A549 (cell line): ENCODE data around the gene HSP90AA1. TPM values are rescaled to one million over a fixed set of nuclear protein-coding genes. Genes with fewer than 3 reads are reported as not detected.

Experiments used
- ATAC-seq, 2 experiments: fragments of 200-7000 bp in 1 of 2; fragments of >200 bp in 1 of 2; cut with Nextera tagmentation in 1 of 2; cut with Tn5 transposase in 1 of 2; 3 replicates each; pipeline versions ENCODE4 v1.8.0 to v1.9.1; 2018 to 2020; ENCODE audit warnings: mild to moderate bottlenecking in 1 of 2, moderate library complexity in 1 of 2
- CTCF ChIA-PET: fragments of 300-600 bp; sonication (Branson Sonifier 250); formaldehyde crosslinking; extraction: SDS; loops from one replicate; lab custom pipeline; 2021; ENCODE audit warnings: antibody characterized with exemption, inconsistent platforms; lab: Yijun Ruan, JAX
- POLR2A ChIA-PET: fragments of 350-600 bp; formaldehyde crosslinking; extraction: SDS; loops from one replicate; lab custom pipeline; 2021; ENCODE audit warnings: antibody characterized with exemption, inconsistent platforms; lab: Yijun Ruan, JAX
- DNase-seq, 2 experiments: peaks; one replicate each; pipeline versions ENCODE4 v3.0.0 to v3.0.0-alpha.2; 2011 to 2016; ENCODE audit warnings: low read depth in 1 of 2, low spot score in 1 of 2
- FAIRE-seq: peaks from 2 replicates; lab custom pipeline; 2011; peaks lifted over from hg19 to GRCh38; lab: Jason Lieb, UNC
- H3K27ac ChIP-seq, 2 experiments: fragments of >200 bp; sonication (Bioruptor Twin); formaldehyde crosslinking; 3 replicates each; pipeline ENCODE4 v1.5.1; 2016 to 2017
- H3K4me1 ChIP-seq: fragments of >200 bp; sonication (Bioruptor Twin); formaldehyde crosslinking; 3 replicates; pipeline ENCODE4 v1.6.1; 2016
- H3K4me2 ChIP-seq: fragments of >200 bp; sonication (Bioruptor Twin); formaldehyde crosslinking; 3 replicates; pipeline ENCODE4 v1.6.1; 2016
- H3K4me3 ChIP-seq: fragments of >200 bp; sonication (Bioruptor Twin); formaldehyde crosslinking; 3 replicates; pipeline ENCODE4 v1.5.1; 2016
- H3K9me3 ChIP-seq: fragments of >200 bp; sonication (Bioruptor Twin); formaldehyde crosslinking; 3 replicates; pipeline ENCODE4 v1.6.1; 2016
- BHLHE40 ChIP-seq: IDR thresholded peaks from 2 replicates; pipeline ENCODE4 v1.6.1; 2012; ENCODE audit warnings: low read depth, low read length, inconsistent platforms
- CBX2 ChIP-seq: fragments of 200-600 bp; sonication (generic); IDR thresholded peaks from 2 replicates; pipeline ENCODE4 v1.6.1; 2016; ENCODE audit warnings: low read depth, mild to moderate bottlenecking, borderline replicate concordance
- CBX8 ChIP-seq: fragments of 200-600 bp; sonication (generic); IDR thresholded peaks from 2 replicates; pipeline ENCODE4 v1.6.1; 2016
- EP300 ChIP-seq, 2 experiments: fragments of >200 bp; sonication (Bioruptor Twin); formaldehyde crosslinking; IDR thresholded peaks; 2 replicates in 1 of 2; 3 replicates in 1 of 2; pipeline ENCODE4 v1.6.1; 2016 to 2017
- ESRRA ChIP-seq: fragments of 150-350 bp; IDR thresholded peaks from 2 replicates; pipeline ENCODE4 v1.6.1; 2014; ENCODE audit warnings: mild to moderate bottlenecking, low read length, borderline replicate concordance
- FOSL2 ChIP-seq, 2 experiments: fragments of 450-650 bp in 1 of 2; fragments of >200 bp in 1 of 2; sonication (Bioruptor Twin) in 1 of 2; formaldehyde crosslinking; IDR thresholded peaks; 2 replicates each; pipeline versions ENCODE4 v1.5.0 to v1.6.1; 2016 to 2020; ENCODE audit warnings: mild to moderate bottlenecking in 1 of 2, moderate library complexity in 1 of 2
- GATA3 ChIP-seq: IDR thresholded peaks from 2 replicates; pipeline ENCODE4 v1.6.1; 2012; ENCODE audit warnings: borderline replicate concordance
- HDAC2 ChIP-seq: fragments of 200-600 bp; sonication (generic); IDR thresholded peaks from 2 replicates; pipeline ENCODE4 v1.6.1; 2016
- HOXA7 ChIP-seq: fragments of 250-450 bp; sonication (Bioruptor Pico); IDR thresholded peaks from 2 replicates; pipeline ENCODE4 v1.5.0; 2020; ENCODE audit warnings: mild to moderate bottlenecking, moderate library complexity
- HOXB5 ChIP-seq: fragments of 250-450 bp; sonication (Bioruptor Pico); IDR thresholded peaks from 2 replicates; pipeline ENCODE4 v1.5.0; 2020; ENCODE audit warnings: mild to moderate bottlenecking, moderate library complexity
- JUN ChIP-seq, 2 experiments: fragments of >200 bp; sonication (Bioruptor Twin); formaldehyde crosslinking; IDR thresholded peaks; 2 replicates in 1 of 2; 3 replicates in 1 of 2; pipeline ENCODE4 v1.6.1; 2016 to 2017
- MAZ ChIP-seq: fragments of 150-350 bp; IDR thresholded peaks from 2 replicates; pipeline ENCODE4 v1.6.1; 2014; ENCODE audit warnings: antibody characterized with exemption, low read depth, low read length, borderline replicate concordance
- MYC ChIP-seq: IDR thresholded peaks from 2 replicates; pipeline ENCODE4 v1.6.1; 2012; ENCODE audit warnings: mild to moderate bottlenecking, inconsistent platforms, low read length, improper control_type of control experiment, borderline replicate concordance
- NPAS2 ChIP-seq: fragments of 250-450 bp; sonication (Bioruptor Pico); IDR thresholded peaks from 2 replicates; pipeline ENCODE4 v1.8.0; 2022; ENCODE audit warnings: mild to moderate bottlenecking, moderate library complexity, borderline replicate concordance
- NR3C1 ChIP-seq: fragments of >200 bp; sonication (Bioruptor Twin); formaldehyde crosslinking; IDR thresholded peaks from 3 replicates; pipeline ENCODE4 v1.6.1; 2017
- PHF8 ChIP-seq: fragments of 200-600 bp; sonication (generic); IDR thresholded peaks from 2 replicates; pipeline ENCODE4 v1.6.1; 2016; ENCODE audit warnings: low read depth, mild to moderate bottlenecking, antibody characterized with exemption, moderate library complexity, borderline replicate concordance
- POLR2AphosphoS2 ChIP-seq: conservative IDR thresholded peaks from 2 replicates; pipeline ENCODE4 v1.6.1; 2012; ENCODE audit warnings: low read length, improper control_type of control experiment, inconsistent platforms
- RAD21 ChIP-seq, 2 experiments: fragments of >200 bp in 1 of 2; sonication (Bioruptor Twin) in 1 of 2; formaldehyde crosslinking in 1 of 2; IDR thresholded peaks in 1 of 2; conservative IDR thresholded peaks in 1 of 2; 2 replicates in 1 of 2; 3 replicates in 1 of 2; pipeline ENCODE4 v1.6.1; 2012 to 2018; ENCODE audit warnings: inconsistent platforms in 1 of 2
- RFX5 ChIP-seq: fragments of 450-650 bp; IDR thresholded peaks from 2 replicates; pipeline ENCODE4 v1.7.1; 2014; ENCODE audit warnings: antibody characterized with exemption, mild to moderate bottlenecking, moderate library complexity
- RNF2 ChIP-seq: fragments of 200-600 bp; sonication (generic); IDR thresholded peaks from 2 replicates; pipeline ENCODE4 v1.6.1; 2016; ENCODE audit warnings: low read depth, mild to moderate bottlenecking, antibody characterized with exemption, moderate library complexity, borderline replicate concordance
- SMC3 ChIP-seq: fragments of >200 bp; sonication (Bioruptor Twin); formaldehyde crosslinking; IDR thresholded peaks from 3 replicates; pipeline ENCODE4 v1.6.1; 2018; ENCODE audit warnings: inconsistent platforms
- WGBS: methylation state at CpG from one replicate; pipeline ENCODE4 v1.1.6; 2017; ENCODE audit errors: missing lambda C conversion rate; 5-methylcytosine and 5-hydroxymethylcytosine counted together
- polyA plus RNA-seq, 4 experiments: library from polyadenylated mRNA; depleted of rRNA in 3 of 4; stranded (reverse); fragments of >200 nt; fragmentation: RNase III in 1 of 4; extraction: RNeasy Plus Mini Kit Qiagen cat#74134 plus additional on column Dnase treatment in 1 of 4; gene quantifications; 2 replicates in 3 of 4; 3 replicates in 1 of 4; pipeline ENCODE4 v1.2.3, GENCODE V29; 2011 to 2017
- TF ChIP-seq, protein P1 (sequence below): fragments of 450-650 bp; IDR thresholded peaks from 2 replicates; pipeline ENCODE4 v1.6.1; 2014; ENCODE audit warnings: antibody characterized with exemption
- TF ChIP-seq, protein P2 (sequence below): fragments of >200 bp; sonication (Bioruptor Twin); formaldehyde crosslinking; IDR thresholded peaks from 2 replicates; pipeline ENCODE4 v1.6.1; 2016
- TF ChIP-seq, protein P3 (sequence below): fragments of 250-450 bp; sonication (Bioruptor Pico); IDR thresholded peaks from 2 replicates; pipeline ENCODE4 v1.5.0; 2020; ENCODE audit warnings: low read depth, mild to moderate bottlenecking, moderate library complexity
- TF ChIP-seq, protein P4 (sequence below): fragments of >200 bp; sonication (Bioruptor Twin); formaldehyde crosslinking; IDR thresholded peaks from 3 replicates; pipeline ENCODE4 v1.5.1; 2016
- TF ChIP-seq, protein P5 (sequence below): IDR thresholded peaks from 2 replicates; pipeline ENCODE4 v1.6.1; 2012
- TF ChIP-seq, protein P6 (sequence below): fragments of 250-450 bp; sonication (Bioruptor Pico); IDR thresholded peaks from 2 replicates; pipeline ENCODE4 v1.5.0; 2021; ENCODE audit warnings: mild to moderate bottlenecking, moderate library complexity, borderline replicate concordance

Gene HSP90AA1
- polyA plus RNA-seq, 2 of the 4 experiments (the other 2 are of a cell fraction): 1,087 to 1,864 TPM

DNA sequence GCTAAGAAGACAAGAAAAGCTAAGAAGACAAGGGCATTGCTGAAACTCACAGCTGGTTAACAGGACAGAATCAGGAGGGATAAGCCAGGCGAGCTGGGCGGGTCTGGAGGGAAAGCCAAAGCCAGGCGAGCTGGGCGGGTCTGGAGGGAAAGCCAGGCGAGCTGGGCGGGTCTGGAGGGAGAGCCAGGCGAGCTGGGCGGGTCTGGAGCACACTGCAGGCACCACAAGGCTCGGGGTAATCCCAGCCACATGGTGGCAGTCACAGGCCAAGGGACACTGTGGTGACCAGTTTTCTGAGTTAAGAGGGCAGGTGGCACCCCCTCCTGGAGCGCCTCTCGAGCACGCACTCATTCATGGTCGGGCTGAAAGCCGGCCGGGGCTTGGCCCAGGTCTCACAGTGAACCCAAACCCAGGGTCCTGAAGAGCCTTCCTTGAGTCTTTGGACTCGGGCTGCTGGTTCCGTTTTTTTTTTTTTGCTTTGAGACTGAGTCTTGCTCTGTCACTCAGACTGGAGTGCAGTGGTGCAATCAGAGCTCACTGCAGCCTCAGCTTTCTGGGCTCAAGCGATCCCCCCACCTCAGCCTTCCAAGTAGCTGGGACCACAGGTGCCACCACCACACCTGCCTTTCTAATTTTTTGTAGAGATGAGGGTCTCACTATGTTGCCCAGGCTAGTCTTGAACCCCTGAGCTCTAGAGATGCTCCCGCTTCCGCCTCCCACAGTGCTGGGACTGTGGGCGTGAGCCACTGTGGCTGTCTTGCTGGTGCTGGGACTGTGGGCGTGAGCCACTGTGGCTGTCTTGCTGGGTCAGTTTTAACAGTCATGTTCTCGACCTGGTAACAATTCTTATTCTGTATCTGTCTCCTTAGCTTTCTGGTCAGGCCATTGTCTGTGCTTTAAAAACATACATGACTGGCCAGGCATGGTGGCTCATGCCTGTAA, 40.2 kb downstream of the HSP90AA1 start:
- peak; percentile 42; the same call in 2 of the 3 replicates for TF ChIP-seq SMC3
- no peak for TF ChIP-seq EP300 (IDR thresholded peaks at IDR 0.05)
- no peak for TF ChIP-seq BHLHE40
- TF ChIP-seq RAD21 (conservative IDR thresholded peaks at IDR 0.05 in 1 of 2, IDR thresholded peaks at IDR 0.05 in 1 of 2): peak; percentile 38 to 58; a peak in 4 of 5 replicates
- TF ChIP-seq HOXB5 (CRISPR knock-in tag): no peak
- no peak for TF ChIP-seq RFX5
- TF ChIP-seq, protein P1, sequence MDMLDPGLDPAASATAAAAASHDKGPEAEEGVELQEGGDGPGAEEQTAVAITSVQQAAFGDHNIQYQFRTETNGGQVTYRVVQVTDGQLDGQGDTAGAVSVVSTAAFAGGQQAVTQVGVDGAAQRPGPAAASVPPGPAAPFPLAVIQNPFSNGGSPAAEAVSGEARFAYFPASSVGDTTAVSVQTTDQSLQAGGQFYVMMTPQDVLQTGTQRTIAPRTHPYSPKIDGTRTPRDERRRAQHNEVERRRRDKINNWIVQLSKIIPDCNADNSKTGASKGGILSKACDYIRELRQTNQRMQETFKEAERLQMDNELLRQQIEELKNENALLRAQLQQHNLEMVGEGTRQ: no peak
- TF ChIP-seq, protein P2, sequence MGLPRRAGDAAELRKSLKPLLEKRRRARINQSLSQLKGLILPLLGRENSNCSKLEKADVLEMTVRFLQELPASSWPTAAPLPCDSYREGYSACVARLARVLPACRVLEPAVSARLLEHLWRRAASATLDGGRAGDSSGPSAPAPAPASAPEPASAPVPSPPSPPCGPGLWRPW: no peak
- no peak for TF ChIP-seq CBX2
- TF ChIP-seq FOSL2 (IDR thresholded peaks at IDR 0.05): no peak
- TF ChIP-seq FOSL2 (CRISPR knock-in tag; IDR thresholded peaks at IDR 0.05): no peak
- no peak for TF ChIP-seq MAZ
- TF ChIP-seq, protein P3, sequence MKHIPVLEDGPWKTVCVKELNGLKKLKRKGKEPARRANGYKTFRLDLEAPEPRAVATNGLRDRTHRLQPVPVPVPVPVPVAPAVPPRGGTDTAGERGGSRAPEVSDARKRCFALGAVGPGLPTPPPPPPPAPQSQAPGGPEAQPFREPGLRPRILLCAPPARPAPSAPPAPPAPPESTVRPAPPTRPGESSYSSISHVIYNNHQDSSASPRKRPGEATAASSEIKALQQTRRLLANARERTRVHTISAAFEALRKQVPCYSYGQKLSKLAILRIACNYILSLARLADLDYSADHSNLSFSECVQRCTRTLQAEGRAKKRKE: no peak
- TF ChIP-seq, protein P4, sequence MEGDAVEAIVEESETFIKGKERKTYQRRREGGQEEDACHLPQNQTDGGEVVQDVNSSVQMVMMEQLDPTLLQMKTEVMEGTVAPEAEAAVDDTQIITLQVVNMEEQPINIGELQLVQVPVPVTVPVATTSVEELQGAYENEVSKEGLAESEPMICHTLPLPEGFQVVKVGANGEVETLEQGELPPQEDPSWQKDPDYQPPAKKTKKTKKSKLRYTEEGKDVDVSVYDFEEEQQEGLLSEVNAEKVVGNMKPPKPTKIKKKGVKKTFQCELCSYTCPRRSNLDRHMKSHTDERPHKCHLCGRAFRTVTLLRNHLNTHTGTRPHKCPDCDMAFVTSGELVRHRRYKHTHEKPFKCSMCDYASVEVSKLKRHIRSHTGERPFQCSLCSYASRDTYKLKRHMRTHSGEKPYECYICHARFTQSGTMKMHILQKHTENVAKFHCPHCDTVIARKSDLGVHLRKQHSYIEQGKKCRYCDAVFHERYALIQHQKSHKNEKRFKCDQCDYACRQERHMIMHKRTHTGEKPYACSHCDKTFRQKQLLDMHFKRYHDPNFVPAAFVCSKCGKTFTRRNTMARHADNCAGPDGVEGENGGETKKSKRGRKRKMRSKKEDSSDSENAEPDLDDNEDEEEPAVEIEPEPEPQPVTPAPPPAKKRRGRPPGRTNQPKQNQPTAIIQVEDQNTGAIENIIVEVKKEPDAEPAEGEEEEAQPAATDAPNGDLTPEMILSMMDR: peak; percentile 36
- TF ChIP-seq HDAC2: no peak
- no peak for TF ChIP-seq POLR2AphosphoS2
- TF ChIP-seq, all 56 proteins: peak for 3
- CTCF ChIA-PET: interaction anchor here (0.6 to 2.4 kb wide), 14 partner anchors 8 to 1664 kb away, joined by 3 to 15 read pairs (median 4); no protein-coding TSS in a partner anchor
- no peaks in the 10 kb centered on the region for H3K4me1 ChIP-seq
- no peaks in the 10 kb centered on the region for H3K9me3 ChIP-seq
- H3K27ac ChIP-seq: no peak overlapping the region
- 73% methylated on average over 23 of the region's 23 CpGs for WGBS
- POLR2A ChIA-PET: interaction anchor here (0.7 to 1.4 kb wide), 2 partner anchors 41 to 43 kb away, joined by 3 read pairs; no protein-coding TSS in a partner anchor
- no peak overlapping the region for H3K4me3 ChIP-seq
- ATAC-seq (peak; percentile 77 to 87), FAIRE-seq (no peak), DNase-seq (peak; percentile 58 to 81)
- no peak overlapping the region for H3K4me2 ChIP-seq

DNA sequence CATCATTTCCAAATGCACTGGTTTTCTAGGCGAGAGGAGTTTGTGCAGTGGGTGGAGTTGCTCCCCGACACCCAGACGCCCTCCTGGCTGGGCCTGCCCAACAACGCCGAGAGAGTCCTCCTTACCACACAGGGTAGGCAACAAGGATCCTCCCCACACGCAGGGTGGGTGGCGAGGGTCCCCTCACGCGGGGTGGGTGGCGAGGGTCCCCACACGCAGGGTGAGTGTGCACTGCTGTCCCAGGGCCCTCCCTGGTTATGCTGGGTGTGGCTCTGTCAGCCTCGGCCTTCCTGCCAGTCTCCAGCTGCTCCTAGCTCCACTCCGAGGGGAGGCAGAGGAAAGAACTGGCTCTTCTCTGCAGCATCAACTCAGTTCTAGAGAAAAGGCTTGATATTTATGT, 42.3 kb downstream of the HSP90AA1 start:
- POLR2A ChIA-PET: no interaction called here
- H3K4me2 ChIP-seq: no peak overlapping the region
- H3K9me3 ChIP-seq: no peaks in the 10 kb centered on the region
- CTCF ChIA-PET: interaction anchor here (0.7 to 3.0 kb wide), 6 partner anchors 10 to 84 kb away, joined by 3 to 11 read pairs (median 4); no protein-coding TSS in a partner anchor
- ATAC-seq: no peak
- WGBS: 88% methylated on average over 12 of the region's 13 CpGs
- H3K4me3 ChIP-seq: no peak overlapping the region
- H3K27ac ChIP-seq: no peak overlapping the region
- no peak for DNase-seq
- no peaks in the 10 kb centered on the region for H3K4me1 ChIP-seq
- FAIRE-seq: no peak
- TF ChIP-seq RNF2 (no peak), GATA3 (no peak), FOSL2 (IDR thresholded peaks at IDR 0.05) (no peak), FOSL2 (CRISPR knock-in tag; IDR thresholded peaks at IDR 0.05) (no peak), JUN (IDR thresholded peaks at IDR 0.05) (no peak), ESRRA (no peak), NPAS2 (CRISPR knock-in tag) (no peak), CBX8 (no peak), HOXA7 (no peak), NR3C1 (no peak), CBX2 (no peak), MYC (no peak), PHF8 (no peak)
- TF ChIP-seq, protein P4: no peak
- TF ChIP-seq, protein P5, sequence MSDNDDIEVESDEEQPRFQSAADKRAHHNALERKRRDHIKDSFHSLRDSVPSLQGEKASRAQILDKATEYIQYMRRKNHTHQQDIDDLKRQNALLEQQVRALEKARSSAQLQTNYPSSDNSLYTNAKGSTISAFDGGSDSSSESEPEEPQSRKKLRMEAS: no peak
- TF ChIP-seq, protein P6, sequence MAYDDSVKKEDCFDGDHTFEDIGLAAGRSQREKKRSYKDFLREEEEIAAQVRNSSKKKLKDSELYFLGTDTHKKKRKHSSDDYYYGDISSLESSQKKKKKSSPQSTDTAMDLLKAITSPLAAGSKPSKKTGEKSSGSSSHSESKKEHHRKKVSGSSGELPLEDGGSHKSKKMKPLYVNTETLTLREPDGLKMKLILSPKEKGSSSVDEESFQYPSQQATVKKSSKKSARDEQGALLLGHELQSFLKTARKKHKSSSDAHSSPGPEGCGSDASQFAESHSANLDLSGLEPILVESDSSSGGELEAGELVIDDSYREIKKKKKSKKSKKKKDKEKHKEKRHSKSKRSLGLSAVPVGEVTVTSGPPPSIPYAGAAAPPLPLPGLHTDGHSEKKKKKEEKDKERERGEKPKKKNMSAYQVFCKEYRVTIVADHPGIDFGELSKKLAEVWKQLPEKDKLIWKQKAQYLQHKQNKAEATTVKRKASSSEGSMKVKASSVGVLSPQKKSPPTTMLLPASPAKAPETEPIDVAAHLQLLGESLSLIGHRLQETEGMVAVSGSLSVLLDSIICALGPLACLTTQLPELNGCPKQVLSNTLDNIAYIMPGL (CRISPR knock-in tag): no peak
